ENCODE data around the gene GPC6.

GRCh38 chr13:93412676-93413075, 186.1 kb downstream of the GPC6 start:
- TF ChIP-seq, protein P1, sequence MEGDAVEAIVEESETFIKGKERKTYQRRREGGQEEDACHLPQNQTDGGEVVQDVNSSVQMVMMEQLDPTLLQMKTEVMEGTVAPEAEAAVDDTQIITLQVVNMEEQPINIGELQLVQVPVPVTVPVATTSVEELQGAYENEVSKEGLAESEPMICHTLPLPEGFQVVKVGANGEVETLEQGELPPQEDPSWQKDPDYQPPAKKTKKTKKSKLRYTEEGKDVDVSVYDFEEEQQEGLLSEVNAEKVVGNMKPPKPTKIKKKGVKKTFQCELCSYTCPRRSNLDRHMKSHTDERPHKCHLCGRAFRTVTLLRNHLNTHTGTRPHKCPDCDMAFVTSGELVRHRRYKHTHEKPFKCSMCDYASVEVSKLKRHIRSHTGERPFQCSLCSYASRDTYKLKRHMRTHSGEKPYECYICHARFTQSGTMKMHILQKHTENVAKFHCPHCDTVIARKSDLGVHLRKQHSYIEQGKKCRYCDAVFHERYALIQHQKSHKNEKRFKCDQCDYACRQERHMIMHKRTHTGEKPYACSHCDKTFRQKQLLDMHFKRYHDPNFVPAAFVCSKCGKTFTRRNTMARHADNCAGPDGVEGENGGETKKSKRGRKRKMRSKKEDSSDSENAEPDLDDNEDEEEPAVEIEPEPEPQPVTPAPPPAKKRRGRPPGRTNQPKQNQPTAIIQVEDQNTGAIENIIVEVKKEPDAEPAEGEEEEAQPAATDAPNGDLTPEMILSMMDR (IDR thresholded peaks at IDR 0.05; ENCODE audit: extremely low read depth in 1 of 2, insufficient read depth in 1 of 2, low read depth in 1 of 2, low read length in 2 of 2), result no peak
- TF ChIP-seq EZH2 (IDR thresholded peaks at IDR 0.05; ENCODE audit: borderline replicate concordance, low read depth, low read length, severe bottlenecking), result no peak
- TF ChIP-seq, protein P2, sequence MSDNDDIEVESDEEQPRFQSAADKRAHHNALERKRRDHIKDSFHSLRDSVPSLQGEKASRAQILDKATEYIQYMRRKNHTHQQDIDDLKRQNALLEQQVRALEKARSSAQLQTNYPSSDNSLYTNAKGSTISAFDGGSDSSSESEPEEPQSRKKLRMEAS (IDR thresholded peaks at IDR 0.05; ENCODE audit: insufficient read depth, insufficient read length), result no peak

Data from endothelial cell of umbilical vein (primary cell).